Measurements from ENCODE around the gene SLC7A5.
"Not testable (repeated sequence)": the region's sequence is repeated elsewhere in the genome, so short reads cannot be mapped to it uniquely, and the experiment has no call there.

SLC7A5 gene

DNA sequence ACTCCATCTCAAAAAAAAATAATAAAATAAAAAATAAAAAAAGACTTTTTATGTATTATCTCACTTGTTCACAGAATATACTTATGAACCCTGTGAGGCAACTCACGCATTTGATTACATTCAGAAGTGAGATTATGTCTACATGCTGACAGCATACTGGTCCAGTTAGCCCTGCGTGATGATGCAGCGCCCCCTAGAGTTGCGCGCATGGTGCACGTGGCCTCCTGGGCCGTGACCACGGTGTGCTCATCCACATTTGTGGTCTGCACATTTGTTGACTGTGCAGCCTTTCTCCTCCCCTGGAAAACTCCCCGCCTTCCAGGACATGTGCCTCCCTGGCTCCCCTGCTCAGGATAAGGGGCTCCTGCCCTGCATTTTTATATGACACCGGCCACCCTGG lies 20.5 kb upstream of the SLC7A5 start:
- DNase-seq; H3K36me3 ChIP-seq (ENCODE audit: control insufficient read depth, insufficient read depth, low read length); H3K27me3 ChIP-seq (replicated peaks; ENCODE audit: control insufficient read depth, insufficient read depth, low read length, poor library complexity, severe bottlenecking); H3K4me3 ChIP-seq (ENCODE audit: insufficient read depth, low read depth, low read length, poor library complexity, severe bottlenecking); H3K27ac ChIP-seq (ENCODE audit: insufficient read depth, low read length, poor library complexity, severe bottlenecking); H3K9me3 ChIP-seq (ENCODE audit: control insufficient read depth, low read length); H3K4me1 ChIP-seq (ENCODE audit: control insufficient read depth, insufficient read depth, low read length, poor library complexity, severe bottlenecking): not testable (repeated sequence)

- H3K27ac ChIP-seq (ENCODE audit: insufficient read depth, low read length, poor library complexity, severe bottlenecking); DNase-seq; H3K4me3 ChIP-seq (ENCODE audit: insufficient read depth, low read depth, low read length, poor library complexity, severe bottlenecking); H3K27me3 ChIP-seq (replicated peaks; ENCODE audit: control insufficient read depth, insufficient read depth, low read length, poor library complexity, severe bottlenecking); H3K4me1 ChIP-seq (ENCODE audit: control insufficient read depth, insufficient read depth, low read length, poor library complexity, severe bottlenecking); H3K36me3 ChIP-seq (ENCODE audit: control insufficient read depth, insufficient read depth, low read length); H3K9me3 ChIP-seq (ENCODE audit: control insufficient read depth, low read length): not testable (repeated sequence)
Measured at GRCh38 chr16:87888346-87888745, 19.0 kb upstream of the SLC7A5 start.

GRCh38 chr16:87887931-87888330 lies 18.6 kb upstream of the SLC7A5 start:
- H3K36me3 ChIP-seq (ENCODE audit: control insufficient read depth, insufficient read depth, low read length); H3K4me1 ChIP-seq (ENCODE audit: control insufficient read depth, insufficient read depth, low read length, poor library complexity, severe bottlenecking); H3K9me3 ChIP-seq (ENCODE audit: control insufficient read depth, low read length); H3K27me3 ChIP-seq (replicated peaks; ENCODE audit: control insufficient read depth, insufficient read depth, low read length, poor library complexity, severe bottlenecking); H3K27ac ChIP-seq (ENCODE audit: insufficient read depth, low read length, poor library complexity, severe bottlenecking); DNase-seq; H3K4me3 ChIP-seq (ENCODE audit: insufficient read depth, low read depth, low read length, poor library complexity, severe bottlenecking): not testable (repeated sequence)

GRCh38 chr16:87885371-87885967 lies 16.2 kb upstream of the SLC7A5 start:
- H3K4me1 ChIP-seq (ENCODE audit: control insufficient read depth, insufficient read depth, low read length, poor library complexity, severe bottlenecking); H3K27me3 ChIP-seq (replicated peaks; ENCODE audit: control insufficient read depth, insufficient read depth, low read length, poor library complexity, severe bottlenecking); DNase-seq; H3K9me3 ChIP-seq (ENCODE audit: control insufficient read depth, low read length); H3K4me3 ChIP-seq (ENCODE audit: insufficient read depth, low read depth, low read length, poor library complexity, severe bottlenecking); H3K27ac ChIP-seq (ENCODE audit: insufficient read depth, low read length, poor library complexity, severe bottlenecking); H3K36me3 ChIP-seq (ENCODE audit: control insufficient read depth, insufficient read depth, low read length): not testable (repeated sequence)

DNA sequence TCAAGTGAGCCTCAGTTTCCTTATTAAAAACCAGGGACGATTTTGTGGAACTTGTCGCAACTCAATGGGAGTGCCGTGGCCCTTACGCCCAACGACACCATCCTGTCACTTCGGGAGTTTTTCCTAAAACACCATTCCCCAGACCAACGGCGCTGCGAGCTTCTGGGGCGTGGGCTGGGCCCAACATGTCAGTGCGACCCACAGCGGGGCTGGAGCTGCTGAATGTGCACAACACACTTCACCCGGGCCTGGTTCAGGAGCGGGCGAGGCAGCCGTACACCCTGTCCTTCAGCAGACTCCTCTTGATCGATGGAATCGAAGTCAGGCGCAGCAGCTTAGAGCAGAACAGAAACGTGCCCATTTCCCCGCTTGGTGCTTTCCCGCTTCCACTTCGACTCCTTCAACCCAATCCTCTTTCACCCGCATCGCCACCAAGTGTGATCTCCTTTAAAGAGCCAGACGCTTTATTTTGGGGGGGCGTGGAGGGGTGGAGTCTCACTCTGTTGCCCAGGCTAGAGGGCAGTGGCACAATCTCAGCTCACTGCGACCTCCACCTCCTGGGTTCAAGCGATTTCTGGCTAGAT lies 13.2 kb upstream of the SLC7A5 start:
- no peak overlapping the region for H3K4me3 ChIP-seq (ENCODE audit: insufficient read depth, low read depth, low read length, poor library complexity, severe bottlenecking)
- H3K27me3 ChIP-seq (replicated peaks; ENCODE audit: control insufficient read depth, insufficient read depth, low read length, poor library complexity, severe bottlenecking), result no peaks in the 10 kb centered on the region
- H3K4me1 ChIP-seq (ENCODE audit: control insufficient read depth, insufficient read depth, low read length, poor library complexity, severe bottlenecking), result no peaks in the 10 kb centered on the region
- H3K9me3 ChIP-seq (ENCODE audit: control insufficient read depth, low read length), result no peaks in the 10 kb centered on the region
- no peak for DNase-seq
- no peaks in the 10 kb centered on the region for H3K36me3 ChIP-seq (ENCODE audit: control insufficient read depth, insufficient read depth, low read length)
- no peak overlapping the region for H3K27ac ChIP-seq (ENCODE audit: insufficient read depth, low read length, poor library complexity, severe bottlenecking)

DNA sequence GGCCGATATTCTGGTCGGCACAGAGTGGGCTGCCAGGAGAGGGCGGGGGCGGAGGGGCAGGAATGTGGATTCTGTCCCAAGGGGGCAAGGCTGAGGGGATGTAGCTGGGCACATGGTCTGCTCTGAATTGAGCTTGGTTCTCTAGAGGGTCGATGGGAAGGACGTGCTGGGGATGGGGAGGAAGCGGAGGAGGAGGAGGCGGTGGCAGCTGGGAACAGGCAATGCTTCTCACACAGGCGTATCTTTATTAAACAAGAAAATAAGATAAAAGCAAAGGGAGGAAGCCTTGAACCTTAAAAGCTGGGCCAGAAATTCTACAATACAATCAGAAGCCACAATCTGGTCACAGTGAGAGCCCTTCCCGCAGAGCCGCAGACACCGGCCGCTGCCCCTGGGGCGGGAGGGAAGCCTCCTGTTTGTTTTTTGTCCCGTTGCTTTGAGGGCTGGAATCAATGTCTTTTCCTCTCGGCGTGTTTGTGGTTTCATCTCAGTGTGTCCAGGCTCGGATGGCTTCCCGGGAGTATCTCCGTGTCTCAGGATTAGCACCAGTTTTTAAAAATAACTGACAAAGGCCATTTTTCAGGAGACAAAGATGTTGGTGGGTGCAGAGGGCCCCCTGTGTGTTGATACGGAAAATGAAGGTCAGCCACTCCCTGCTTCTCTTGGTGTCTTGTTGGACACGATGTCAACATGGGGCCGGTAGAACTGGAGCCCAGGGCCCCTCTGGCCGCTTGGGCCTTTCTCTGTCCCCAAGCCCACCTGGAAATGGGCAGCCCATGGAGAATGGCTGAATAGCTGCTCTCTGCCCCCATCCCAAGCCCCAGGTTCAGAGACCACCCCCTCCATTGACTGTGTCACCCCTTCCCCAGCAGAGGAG lies 12.3 kb upstream of the SLC7A5 start:
- no peak for DNase-seq
- Histone ChIP-seq H3K27ac (ENCODE audit: insufficient read depth, low read length, poor library complexity, severe bottlenecking) (no peak overlapping the region), H3K27me3 (replicated peaks; ENCODE audit: control insufficient read depth, insufficient read depth, low read length, poor library complexity, severe bottlenecking) (no peaks in the 10 kb centered on the region), H3K9me3 (ENCODE audit: control insufficient read depth, low read length) (no peaks in the 10 kb centered on the region), H3K4me1 (ENCODE audit: control insufficient read depth, insufficient read depth, low read length, poor library complexity, severe bottlenecking) (no peaks in the 10 kb centered on the region), H3K36me3 (ENCODE audit: control insufficient read depth, insufficient read depth, low read length) (no peaks in the 10 kb centered on the region), H3K4me3 (ENCODE audit: insufficient read depth, low read depth, low read length, poor library complexity, severe bottlenecking) (no peak overlapping the region)

- no peaks in the 10 kb centered on the region for H3K4me1 ChIP-seq (ENCODE audit: control insufficient read depth, insufficient read depth, low read length, poor library complexity, severe bottlenecking)
- no peak overlapping the region for H3K27ac ChIP-seq (ENCODE audit: insufficient read depth, low read length, poor library complexity, severe bottlenecking)
- no peaks in the 10 kb centered on the region for H3K27me3 ChIP-seq (replicated peaks; ENCODE audit: control insufficient read depth, insufficient read depth, low read length, poor library complexity, severe bottlenecking)
- H3K36me3 ChIP-seq (ENCODE audit: control insufficient read depth, insufficient read depth, low read length), result no peaks in the 10 kb centered on the region
- H3K9me3 ChIP-seq (ENCODE audit: control insufficient read depth, low read length), result no peaks in the 10 kb centered on the region
- no peak for DNase-seq
- no peak overlapping the region for H3K4me3 ChIP-seq (ENCODE audit: insufficient read depth, low read depth, low read length, poor library complexity, severe bottlenecking)
Measured at GRCh38 chr16:87880117-87880696, 10.9 kb upstream of the SLC7A5 start.

DNA sequence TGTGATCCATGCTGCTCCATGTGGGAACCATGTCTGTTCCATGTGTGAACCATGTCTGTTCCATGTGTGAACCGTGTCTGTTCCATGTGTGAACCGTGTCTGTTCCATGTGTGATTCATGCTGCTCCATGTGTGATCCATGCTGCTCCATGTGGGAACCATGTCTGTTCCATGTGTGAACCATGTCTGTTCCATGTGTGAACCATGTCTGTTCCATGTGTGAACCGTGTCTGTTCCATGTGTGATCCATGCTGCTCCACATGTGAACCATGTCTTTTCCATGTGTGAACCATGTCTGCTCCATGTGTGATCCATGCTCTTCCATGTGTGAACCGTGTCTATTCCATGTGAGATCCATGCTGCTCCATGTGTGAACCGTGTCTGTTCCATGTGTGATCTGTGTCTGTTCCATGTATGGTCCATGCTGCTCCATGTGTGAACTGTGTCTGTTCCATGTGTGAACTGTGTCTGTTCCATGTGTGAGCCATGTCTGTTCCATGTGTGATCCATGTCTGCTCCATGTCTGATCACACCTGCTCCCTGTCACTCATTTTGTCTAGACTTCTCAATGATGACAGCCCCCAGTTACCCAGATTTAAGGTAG lies 10.2 kb upstream of the SLC7A5 start:
- not testable (repeated sequence) for H3K4me1 ChIP-seq (ENCODE audit: control insufficient read depth, insufficient read depth, low read length, poor library complexity, severe bottlenecking); H3K36me3 ChIP-seq (ENCODE audit: control insufficient read depth, insufficient read depth, low read length); H3K27me3 ChIP-seq (replicated peaks; ENCODE audit: control insufficient read depth, insufficient read depth, low read length, poor library complexity, severe bottlenecking); H3K9me3 ChIP-seq (ENCODE audit: control insufficient read depth, low read length); H3K27ac ChIP-seq (ENCODE audit: insufficient read depth, low read length, poor library complexity, severe bottlenecking); DNase-seq; H3K4me3 ChIP-seq (ENCODE audit: insufficient read depth, low read depth, low read length, poor library complexity, severe bottlenecking)

DNA sequence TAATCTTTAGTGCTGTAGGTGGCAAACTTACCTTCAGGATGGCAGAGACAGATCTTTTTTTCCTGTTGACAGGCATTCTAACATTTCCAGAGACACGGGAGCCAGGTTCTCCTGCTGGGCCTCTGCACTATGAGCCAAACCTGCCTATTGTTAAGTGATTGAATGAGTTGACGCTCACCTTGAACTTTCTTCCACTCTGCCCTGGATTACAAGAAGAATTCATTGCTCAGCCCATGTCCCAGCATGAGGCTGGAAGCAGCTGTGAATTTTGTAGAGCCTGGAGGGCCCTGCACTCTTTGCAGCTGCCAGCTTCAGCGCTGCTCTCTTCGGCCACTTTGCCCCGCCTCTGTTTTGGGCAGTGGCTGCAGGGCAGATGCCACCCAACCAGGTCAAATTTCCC lies 9.4 kb upstream of the SLC7A5 start:
- no peaks in the 10 kb centered on the region for H3K36me3 ChIP-seq (ENCODE audit: control insufficient read depth, insufficient read depth, low read length)
- DNase-seq, result no peak
- H3K4me1 ChIP-seq (ENCODE audit: control insufficient read depth, insufficient read depth, low read length, poor library complexity, severe bottlenecking), result no peaks in the 10 kb centered on the region
- no peak overlapping the region for H3K27ac ChIP-seq (ENCODE audit: insufficient read depth, low read length, poor library complexity, severe bottlenecking)
- H3K9me3 ChIP-seq (ENCODE audit: control insufficient read depth, low read length), result no peaks in the 10 kb centered on the region
- H3K4me3 ChIP-seq (ENCODE audit: insufficient read depth, low read depth, low read length, poor library complexity, severe bottlenecking), result no peak overlapping the region
- no peaks in the 10 kb centered on the region for H3K27me3 ChIP-seq (replicated peaks; ENCODE audit: control insufficient read depth, insufficient read depth, low read length, poor library complexity, severe bottlenecking)
